Body of pancreas (tissue), 4 donors: ENCODE results near the gene SUMO3.

ENCODE experiments used
- POLR2A ChIP-seq, 3 donors: fragments of 450-650 bp; IDR thresholded peaks; one replicate each; pipeline ENCODE4 v1.6.1; 2016; ENCODE audit warnings: antibody characterized with exemption in 3 of 3, mild to moderate bottlenecking in 2 of 3
- TF ChIP-seq, protein P1 (sequence below), 7 experiments: fragments of 450-650 bp in 4 of 7; fragments of 200-600 bp in 3 of 7; sonication (generic) in 3 of 7; IDR thresholded peaks; one replicate each; pipeline ENCODE4 v1.5.1; 2016 to 2019; ENCODE audit warnings: antibody characterized with exemption in 7 of 7

DNA sequence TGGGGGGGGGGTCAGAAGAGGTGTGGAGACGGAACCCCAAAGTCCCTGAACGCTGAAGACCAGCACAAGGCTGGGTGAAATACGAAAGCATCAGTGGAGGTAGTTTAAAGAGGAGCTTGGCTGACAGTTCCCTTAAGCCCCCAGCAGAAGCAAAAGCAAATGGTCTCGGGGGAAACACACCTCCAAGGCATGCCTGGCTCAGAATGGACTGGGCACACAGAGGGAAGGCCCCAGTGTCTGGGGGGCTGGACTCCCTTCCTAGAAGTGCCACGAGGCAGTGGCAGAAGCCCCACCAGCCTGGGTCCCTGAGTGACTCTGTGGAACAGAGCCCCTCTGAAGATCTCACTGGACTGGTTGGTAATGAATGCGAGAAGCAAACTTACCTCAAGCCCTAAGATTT is 60.1 kb downstream of the SUMO3 start:
- TF ChIP-seq, protein P1, sequence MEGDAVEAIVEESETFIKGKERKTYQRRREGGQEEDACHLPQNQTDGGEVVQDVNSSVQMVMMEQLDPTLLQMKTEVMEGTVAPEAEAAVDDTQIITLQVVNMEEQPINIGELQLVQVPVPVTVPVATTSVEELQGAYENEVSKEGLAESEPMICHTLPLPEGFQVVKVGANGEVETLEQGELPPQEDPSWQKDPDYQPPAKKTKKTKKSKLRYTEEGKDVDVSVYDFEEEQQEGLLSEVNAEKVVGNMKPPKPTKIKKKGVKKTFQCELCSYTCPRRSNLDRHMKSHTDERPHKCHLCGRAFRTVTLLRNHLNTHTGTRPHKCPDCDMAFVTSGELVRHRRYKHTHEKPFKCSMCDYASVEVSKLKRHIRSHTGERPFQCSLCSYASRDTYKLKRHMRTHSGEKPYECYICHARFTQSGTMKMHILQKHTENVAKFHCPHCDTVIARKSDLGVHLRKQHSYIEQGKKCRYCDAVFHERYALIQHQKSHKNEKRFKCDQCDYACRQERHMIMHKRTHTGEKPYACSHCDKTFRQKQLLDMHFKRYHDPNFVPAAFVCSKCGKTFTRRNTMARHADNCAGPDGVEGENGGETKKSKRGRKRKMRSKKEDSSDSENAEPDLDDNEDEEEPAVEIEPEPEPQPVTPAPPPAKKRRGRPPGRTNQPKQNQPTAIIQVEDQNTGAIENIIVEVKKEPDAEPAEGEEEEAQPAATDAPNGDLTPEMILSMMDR (IDR thresholded peaks at IDR 0.05): no peak
- TF ChIP-seq POLR2A (IDR thresholded peaks at IDR 0.05): no peak
